GM12864 (cell line): ENCODE measurements around the gene IGF2BP1.

Source experiments
- DNase-seq: peaks from one replicate; pipeline ENCODE4 v3.0.0-alpha.2; 2011; ENCODE audit warnings: low read depth
- H3K4me3 ChIP-seq: 2 replicates; pipeline ENCODE4 v1.5.1; 2011; ENCODE audit warnings: mild to moderate bottlenecking, low read depth, low read length, control low read depth
- CTCF ChIP-seq: IDR thresholded peaks from 2 replicates; pipeline ENCODE4 v1.5.1; 2011; ENCODE audit warnings: low read depth, mild to moderate bottlenecking, moderate library complexity, low read length, control low read depth, inconsistent platforms; ENCODE audit errors: missing control alignments

IGF2BP1 gene

GRCh38 chr17:49053171-49053829, 56.1 kb downstream of the IGF2BP1 start:
- no peak for TF ChIP-seq CTCF
- no peak for DNase-seq
- no peak overlapping the region for H3K4me3 ChIP-seq

GRCh38 chr17:49054342-49055092, 57.3 kb downstream of the IGF2BP1 start:
- no peak for TF ChIP-seq CTCF
- DNase-seq, result no peak
- H3K4me3 ChIP-seq, result no peak overlapping the region

- no peak for DNase-seq
- no peak for TF ChIP-seq CTCF
- H3K4me3 ChIP-seq, result no peak overlapping the region
These were observed 58.2 kb downstream of the IGF2BP1 start for GRCh38 chr17:49055181-49055927.

- DNase-seq, result no peak
- H3K4me3 ChIP-seq, result no peak overlapping the region
- no peak for TF ChIP-seq CTCF
These were observed 64.3 kb downstream of the IGF2BP1 start for GRCh38 chr17:49061524-49061943.

- H3K4me3 ChIP-seq, result no peak overlapping the region
These were observed 66.5 kb downstream of the IGF2BP1 start for GRCh38 chr17:49063652-49064051.

GRCh38 chr17:49067163-49067562, 70.0 kb downstream of the IGF2BP1 start:
- no peak for TF ChIP-seq CTCF
- no peak overlapping the region for H3K4me3 ChIP-seq
- no peak for DNase-seq

More at GRCh38 chr17:49063652-49064051, 66.5 kb downstream of the IGF2BP1 start:
- TF ChIP-seq CTCF, result no peak
- no peak for DNase-seq
